GM12891 (cell line): ENCODE data around the gene CAMK1D.
A peak's percentile ranks its signal among the peaks of the same experiment; 100 is the strongest.

Experiments used
- DNase-seq: peaks from one replicate; pipeline ENCODE4 v3.0.0; 2011; ENCODE audit warnings: low spot score; ENCODE audit not compliant: insufficient read length
- FAIRE-seq: peaks from 2 replicates; lab custom pipeline; 2011; peaks lifted over from hg19 to GRCh38; lab: Jason Lieb, UNC
- PAX5 ChIP-seq: IDR thresholded peaks from 2 replicates; pipeline ENCODE4 v1.6.1; 2011; ENCODE audit warnings: low read length, moderate library complexity, mild to moderate bottlenecking; ENCODE audit not compliant: insufficient read depth, severe bottlenecking
- POLR2A ChIP-seq: IDR thresholded peaks from 2 replicates; pipeline ENCODE4 v1.6.1; 2011; ENCODE audit warnings: low read depth, low read length, control low read depth
- POLR2AphosphoS5 ChIP-seq: IDR thresholded peaks from 2 replicates; pipeline ENCODE4 v1.6.1; 2011; ENCODE audit warnings: low read depth, low read length, control low read depth
- POU2F2 ChIP-seq: IDR thresholded peaks from 2 replicates; pipeline ENCODE4 v1.6.1; 2011; ENCODE audit warnings: low read depth, mild to moderate bottlenecking, control low read depth, low read length, moderate library complexity
- SPI1 ChIP-seq: IDR thresholded peaks from 2 replicates; pipeline ENCODE4 v1.6.1; 2011; ENCODE audit warnings: low read depth, low read length, control low read depth
- TAF1 ChIP-seq: IDR thresholded peaks from 2 replicates; pipeline ENCODE4 v1.6.1; 2011; ENCODE audit warnings: low read depth, low read length, control low read depth

The CAMK1D gene

GRCh38 chr10:12594448-12594944 lies 245.1 kb downstream of the CAMK1D start:
- peak; percentile 92 for FAIRE-seq
- DNase-seq: no peak
- TF ChIP-seq POLR2A (no peak), SPI1 (no peak), TAF1 (no peak), PAX5 (no peak), POU2F2 (no peak), POLR2AphosphoS5 (no peak)

- no peak for FAIRE-seq
- TF ChIP-seq PAX5: no peak
- DNase-seq: no peak
Observed at GRCh38 chr10:12595936-12596576, 246.7 kb downstream of the CAMK1D start.

GRCh38 chr10:12597176-12597575 lies 247.8 kb downstream of the CAMK1D start:
- FAIRE-seq (no peak), DNase-seq (no peak)
- no peak for TF ChIP-seq SPI1

GRCh38 chr10:12597788-12598765 lies 248.7 kb downstream of the CAMK1D start:
- FAIRE-seq (peak; percentile 62), DNase-seq (no peak)
- TF ChIP-seq SPI1 (no peak), POLR2AphosphoS5 (no peak), PAX5 (no peak), TAF1 (no peak), POU2F2 (no peak), POLR2A (no peak)

DNA sequence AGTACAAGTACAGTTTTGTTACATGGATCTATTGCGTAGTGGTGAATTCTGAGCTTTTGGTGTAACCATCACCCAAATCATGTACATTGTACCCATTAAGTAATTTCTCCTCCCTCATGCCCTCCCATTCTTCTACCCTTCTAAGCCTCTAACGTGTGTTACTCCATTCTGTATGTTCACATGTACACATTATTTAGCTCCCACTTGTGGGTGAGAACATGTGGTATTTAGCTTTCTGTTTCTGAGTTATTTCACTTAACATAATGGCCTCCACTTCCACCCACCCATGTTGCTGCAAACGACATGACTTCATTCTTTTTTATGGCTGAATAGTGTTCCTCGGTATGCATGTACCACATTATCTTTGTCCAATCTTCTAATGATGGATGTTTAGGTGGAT lies 251.3 kb downstream of the CAMK1D start:
- no peak for FAIRE-seq
- DNase-seq: no peak
- TF ChIP-seq POLR2A (no peak), SPI1 (no peak), PAX5 (no peak), POLR2AphosphoS5 (no peak), TAF1 (no peak), POU2F2 (no peak)

DNA sequence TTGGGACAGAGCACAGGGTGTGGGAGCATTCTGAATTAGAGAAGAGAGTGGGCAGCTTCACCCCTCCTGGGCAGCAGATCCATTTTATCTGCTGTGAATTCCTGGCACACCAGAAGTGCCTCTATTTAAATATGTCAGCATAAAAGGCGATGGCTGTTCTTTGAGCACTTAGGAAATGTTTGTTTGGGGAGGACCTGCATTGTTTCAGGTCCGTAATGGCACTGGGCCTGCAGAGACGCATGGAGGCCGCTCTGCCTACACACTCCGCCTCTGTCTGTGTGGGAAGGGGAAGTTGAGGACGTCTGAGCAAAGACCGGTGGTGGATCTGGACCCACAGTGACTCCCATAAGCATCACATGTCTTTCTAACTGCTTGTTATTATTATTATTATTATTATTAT lies 253.2 kb downstream of the CAMK1D start:
- no peak for TF ChIP-seq TAF1
- TF ChIP-seq POU2F2: no peak
- TF ChIP-seq POLR2AphosphoS5: no peak
- DNase-seq: no peak
- peak; percentile 26 for FAIRE-seq

DNA sequence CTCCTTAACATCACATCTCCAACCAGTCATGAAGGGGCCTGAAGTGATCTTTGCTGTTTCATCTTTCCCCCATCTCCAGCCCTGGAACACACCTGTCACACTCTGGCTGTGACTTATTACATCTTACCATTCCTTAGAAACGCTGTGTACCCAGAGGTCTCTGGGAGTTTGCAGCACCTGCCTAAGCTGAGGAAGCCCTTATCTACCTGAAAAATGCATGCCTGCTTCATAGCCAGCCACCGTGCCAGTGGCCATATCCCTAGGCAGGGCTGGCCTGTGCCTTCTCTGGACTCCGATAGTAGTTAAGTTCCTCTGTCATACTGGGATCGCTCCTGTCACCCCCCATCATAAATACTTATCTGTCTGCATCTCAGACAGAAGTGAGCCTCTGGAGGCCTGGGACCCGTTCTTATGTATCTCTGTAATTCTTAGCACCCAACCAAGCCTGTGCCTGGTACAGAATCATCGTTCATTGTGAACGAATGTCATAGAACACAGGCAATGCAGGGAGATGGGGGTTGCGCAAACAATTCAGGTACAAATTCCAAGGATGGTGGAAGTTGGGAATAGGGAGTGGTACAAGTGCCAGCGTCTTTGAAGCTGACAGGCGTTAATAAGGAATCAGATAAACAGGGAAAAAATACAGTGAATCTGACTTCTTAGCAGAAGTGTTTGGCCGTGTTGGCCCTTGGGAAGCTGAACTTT lies 254.6 kb downstream of the CAMK1D start:
- FAIRE-seq: peak; percentile 58
- no peak for DNase-seq
- TF ChIP-seq POLR2A (no peak), SPI1 (no peak), POLR2AphosphoS5 (no peak)

DNA sequence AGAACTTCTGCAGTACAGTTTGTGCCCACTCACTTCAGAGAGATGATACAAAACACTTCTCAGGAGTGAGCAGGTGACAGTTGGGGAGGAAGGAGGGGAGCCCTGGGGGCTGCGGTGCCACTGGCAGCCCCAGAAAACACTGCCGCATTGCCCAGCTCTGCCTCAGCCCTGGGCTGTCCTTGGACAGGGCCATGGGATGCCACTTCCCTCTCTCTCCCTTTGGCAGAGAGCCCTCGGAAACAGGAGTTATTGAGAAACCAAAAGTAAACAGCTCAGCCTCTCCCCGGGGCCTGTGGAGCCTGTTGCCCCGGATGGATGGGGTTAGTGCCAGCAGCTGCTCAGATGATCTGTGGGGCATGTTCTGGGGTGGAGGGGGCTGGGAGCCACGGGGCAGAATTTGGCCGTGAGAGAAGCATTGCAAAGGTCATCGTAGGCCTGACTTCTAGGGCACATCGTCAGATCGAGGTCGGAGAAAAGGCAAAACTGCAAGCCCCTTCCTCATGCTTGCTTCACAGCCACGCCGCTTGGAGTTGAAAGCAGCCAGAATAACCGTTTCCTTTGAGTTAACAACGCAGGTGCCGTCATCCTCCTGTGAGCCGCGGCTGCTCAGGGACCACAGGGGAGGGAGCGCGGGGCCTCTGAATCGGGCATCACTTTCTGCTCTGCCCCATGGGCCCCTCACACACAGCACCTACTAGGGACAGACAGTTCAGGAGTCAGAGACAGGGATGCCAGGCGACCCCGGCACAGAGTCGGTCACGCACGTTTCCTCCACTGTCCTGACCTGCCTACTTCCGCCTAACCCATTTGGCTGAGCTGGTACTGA lies 256.4 kb downstream of the CAMK1D start:
- peak; percentile 41 for DNase-seq
- FAIRE-seq: peak; percentile 92
- peak; percentile 63; the same call in 1 of the 2 replicates for TF ChIP-seq POLR2AphosphoS5
- peak; percentile 27; the same call in 1 of the 2 replicates for TF ChIP-seq POU2F2
- TF ChIP-seq PAX5: no peak
- TF ChIP-seq TAF1: no peak
- TF ChIP-seq POLR2A: 0 out of 2 replicates have a peak, but pooled peaks have one; percentile 29
- TF ChIP-seq SPI1: no peak

- TF ChIP-seq POLR2AphosphoS5 (no peak), POLR2A (no peak), PAX5 (no peak), SPI1 (no peak), POU2F2 (no peak), TAF1 (no peak)
- no peak for DNase-seq
- peak; percentile 33 for FAIRE-seq
Observed at GRCh38 chr10:12606461-12606860, 257.1 kb downstream of the CAMK1D start.
